KOPT-K1 (cell line): ENCODE measurements around the gene ANO9.

ENCODE experiments used
- H3K27ac ChIP-seq: fragments of 200-600 bp; sonication (generic); 2 replicates; pipeline ENCODE4 v1.5.1; 2016; ENCODE audit warnings: antibody characterized with exemption, mild to moderate bottlenecking, low read depth, low read length; ENCODE audit not compliant: poor library complexity, severe bottlenecking
- H3K36me3 ChIP-seq: fragments of 200-600 bp; sonication (generic); 2 replicates; pipeline ENCODE4 v1.5.1; 2017; ENCODE audit warnings: antibody characterized with exemption, mild to moderate bottlenecking, low read length, moderate library complexity; ENCODE audit not compliant: insufficient read depth
- H3K9me3 ChIP-seq: fragments of 200-600 bp; sonication (generic); 2 replicates; pipeline ENCODE4 v1.5.1; 2017; ENCODE audit warnings: antibody characterized with exemption, low read length, mild to moderate bottlenecking; ENCODE audit not compliant: insufficient read depth, poor library complexity, severe bottlenecking

ANO9 gene

GRCh38 chr11:449889-450808, 8.3 kb upstream of the ANO9 start, which contains the start of gene PTDSS2:
TSS of gene PTDSS2 (plus strand) at chr11:450279. CDS start at chr11:450456, 177 bp downstream.
- Histone ChIP-seq H3K27ac (peak within 1 kb of the TSS; percentile 68), H3K9me3 (no peaks in the 10 kb centered on the region), H3K36me3 (peaks cover 29% of the 10 kb centered on the region)

GRCh38 chr11:447923-448731, 6.3 kb upstream of the ANO9 start:
- Histone ChIP-seq H3K9me3 (no peaks in the 10 kb centered on the region), H3K27ac (peak overlapping the region; percentile 75), H3K36me3 (peaks cover 12% of the 10 kb centered on the region)

GRCh38 chr11:446891-447290, 5.1 kb upstream of the ANO9 start:
- H3K27ac ChIP-seq: no peak overlapping the region

GRCh38 chr11:445765-446588, 4.2 kb upstream of the ANO9 start:
- Histone ChIP-seq H3K27ac (no peak overlapping the region), H3K9me3 (no peaks in the 10 kb centered on the region), H3K36me3 (no peaks in the 10 kb centered on the region)

More at GRCh38 chr11:446891-447290, 5.1 kb upstream of the ANO9 start:
- no peaks in the 10 kb centered on the region for H3K9me3 ChIP-seq
- H3K36me3 ChIP-seq: peaks cover under 1% of the 10 kb centered on the region; the same call in 1 of the 2 replicates

GRCh38 chr11:444396-445144, 2.8 kb upstream of the ANO9 start:
- Histone ChIP-seq H3K9me3 (no peaks in the 10 kb centered on the region), H3K27ac (no peak overlapping the region), H3K36me3 (no peaks in the 10 kb centered on the region)

- Histone ChIP-seq H3K36me3 (no peaks in the 10 kb centered on the region), H3K27ac (no peak overlapping the region), H3K9me3 (no peaks in the 10 kb centered on the region)
These were observed 1.9 kb upstream of the ANO9 start for GRCh38 chr11:443542-444199.

GRCh38 chr11:442611-443081, 835 bp upstream of the ANO9 start:
- Histone ChIP-seq H3K27ac (no peak overlapping the region), H3K9me3 (no peaks in the 10 kb centered on the region)

GRCh38 chr11:441043-441417, 781 bp downstream of the ANO9 start:
- Histone ChIP-seq H3K27ac (no peak overlapping the region), H3K36me3 (no peaks in the 10 kb centered on the region), H3K9me3 (no peaks in the 10 kb centered on the region)

More at GRCh38 chr11:442611-443081, 835 bp upstream of the ANO9 start:
- no peaks in the 10 kb centered on the region for H3K36me3 ChIP-seq

GRCh38 chr11:440065-441042, 1.5 kb downstream of the ANO9 start:
- no peaks in the 10 kb centered on the region for H3K9me3 ChIP-seq
- no peaks in the 10 kb centered on the region for H3K36me3 ChIP-seq
- no peak overlapping the region for H3K27ac ChIP-seq

GRCh38 chr11:439315-440064, 2.3 kb downstream of the ANO9 start:
- no peak overlapping the region for H3K27ac ChIP-seq
- H3K9me3 ChIP-seq: no peaks in the 10 kb centered on the region
- H3K36me3 ChIP-seq: no peaks in the 10 kb centered on the region

- Histone ChIP-seq H3K9me3 (no peaks in the 10 kb centered on the region), H3K27ac (no peak overlapping the region), H3K36me3 (no peaks in the 10 kb centered on the region)
These were observed 3.5 kb downstream of the ANO9 start for GRCh38 chr11:438101-438844.
